ENCODE data around the gene CCDC201. TPM values are rescaled to one million over a fixed set of nuclear protein-coding genes. Genes with fewer than 3 reads are reported as not detected.
"Not testable (repeated sequence)": the region's sequence is repeated elsewhere in the genome, so short reads cannot be mapped to it uniquely, and the experiment has no call there.

Gene CCDC201
- total RNA-seq, 2 experiments from 2014 or later = not detected

DNA sequence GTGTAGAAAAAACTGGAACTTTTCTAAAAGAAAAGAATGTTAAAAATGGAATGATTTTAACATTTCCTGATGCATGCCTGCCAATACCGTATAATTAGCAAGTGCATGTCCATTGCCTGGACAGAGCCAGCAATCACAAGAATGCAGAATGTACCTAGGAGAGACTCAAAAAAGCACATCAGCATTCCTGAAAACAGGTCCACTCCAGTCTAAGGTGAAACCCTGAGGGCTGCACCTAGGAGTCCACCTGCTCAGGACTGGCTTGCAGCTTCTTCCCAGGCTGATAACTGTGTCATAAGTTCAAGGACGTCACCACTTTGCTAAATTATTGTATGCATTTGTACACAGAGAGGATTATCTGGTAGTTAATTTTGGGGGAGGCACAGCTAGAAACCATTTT, 5.4 kb downstream of the CCDC201 start:
- Histone ChIP-seq H3K9me3 (ENCODE audit: control insufficient read depth in 1 of 2, insufficient read depth in 1 of 2, low read length in 2 of 2) (peaks cover 0 to 7% of the 10 kb centered on the region in 2 experiments), H3K36me3 (ENCODE audit: insufficient read depth, low read length) (no peaks in the 10 kb centered on the region), H3K27me3 (ENCODE audit: control insufficient read depth in 1 of 2, insufficient read depth in 2 of 2, low read length in 2 of 2) (peaks cover 5 to 11% of the 10 kb centered on the region in 2 experiments), H3K27ac (ENCODE audit: low read depth in 1 of 2, low read length in 2 of 2) (no peak overlapping the region), H3K4me3 (ENCODE audit: low read length) (no peak overlapping the region), H3K4me1 (ENCODE audit: insufficient read depth, low read length) (no peaks in the 10 kb centered on the region)
- POLR2A ChIA-PET = no interaction called here
- intact Hi-C loops (cut with DNase I, micrococcal nuclease) = no loop called here
- H3K36me3 Mint-ChIP-seq (ENCODE audit: low read depth) = no peaks in the 10 kb centered on the region
- CTCF ChIA-PET = no interaction called here
- no peak overlapping the region for H3K27ac Mint-ChIP-seq
- TF ChIP-seq, protein P1, sequence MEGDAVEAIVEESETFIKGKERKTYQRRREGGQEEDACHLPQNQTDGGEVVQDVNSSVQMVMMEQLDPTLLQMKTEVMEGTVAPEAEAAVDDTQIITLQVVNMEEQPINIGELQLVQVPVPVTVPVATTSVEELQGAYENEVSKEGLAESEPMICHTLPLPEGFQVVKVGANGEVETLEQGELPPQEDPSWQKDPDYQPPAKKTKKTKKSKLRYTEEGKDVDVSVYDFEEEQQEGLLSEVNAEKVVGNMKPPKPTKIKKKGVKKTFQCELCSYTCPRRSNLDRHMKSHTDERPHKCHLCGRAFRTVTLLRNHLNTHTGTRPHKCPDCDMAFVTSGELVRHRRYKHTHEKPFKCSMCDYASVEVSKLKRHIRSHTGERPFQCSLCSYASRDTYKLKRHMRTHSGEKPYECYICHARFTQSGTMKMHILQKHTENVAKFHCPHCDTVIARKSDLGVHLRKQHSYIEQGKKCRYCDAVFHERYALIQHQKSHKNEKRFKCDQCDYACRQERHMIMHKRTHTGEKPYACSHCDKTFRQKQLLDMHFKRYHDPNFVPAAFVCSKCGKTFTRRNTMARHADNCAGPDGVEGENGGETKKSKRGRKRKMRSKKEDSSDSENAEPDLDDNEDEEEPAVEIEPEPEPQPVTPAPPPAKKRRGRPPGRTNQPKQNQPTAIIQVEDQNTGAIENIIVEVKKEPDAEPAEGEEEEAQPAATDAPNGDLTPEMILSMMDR (IDR thresholded peaks at IDR 0.05) = no peak
- H3K9me3 Mint-ChIP-seq = no peaks in the 10 kb centered on the region
- DNase-seq (no peak), ATAC-seq (ENCODE audit: poor library complexity) (no peak)
- peaks cover 20% of the 10 kb centered on the region for H3K27me3 Mint-ChIP-seq
- H3K4me3 Mint-ChIP-seq = no peak overlapping the region
- H3K4me1 Mint-ChIP-seq (ENCODE audit: low read depth) = no peaks in the 10 kb centered on the region

- TF ChIP-seq, protein P1 (IDR thresholded peaks at IDR 0.05) = no peak
- Histone ChIP-seq H3K9me3 (ENCODE audit: control insufficient read depth in 1 of 2, insufficient read depth in 1 of 2, low read length in 2 of 2) (peaks cover 0 to 7% of the 10 kb centered on the region in 2 experiments), H3K27ac (ENCODE audit: low read depth in 1 of 2, low read length in 2 of 2) (no peak overlapping the region), H3K4me1 (ENCODE audit: insufficient read depth, low read length) (no peaks in the 10 kb centered on the region), H3K27me3 (ENCODE audit: control insufficient read depth in 1 of 2, insufficient read depth in 2 of 2, low read length in 2 of 2) (peaks cover 5 to 7% of the 10 kb centered on the region in 2 experiments), H3K4me3 (ENCODE audit: low read length) (no peak overlapping the region), H3K36me3 (ENCODE audit: insufficient read depth, low read length) (no peaks in the 10 kb centered on the region)
- H3K27me3 Mint-ChIP-seq = peaks cover 24% of the 10 kb centered on the region
- DNase-seq (no peak), ATAC-seq (ENCODE audit: poor library complexity) (no peak)
- H3K36me3 Mint-ChIP-seq (ENCODE audit: low read depth) = no peaks in the 10 kb centered on the region
- intact Hi-C loops (cut with DNase I, micrococcal nuclease) = no loop called here
- H3K27ac Mint-ChIP-seq = no peak overlapping the region
- ChIA-PET CTCF (no interaction called here), POLR2A (no interaction called here)
- no peak overlapping the region for H3K4me3 Mint-ChIP-seq
- no peaks in the 10 kb centered on the region for H3K4me1 Mint-ChIP-seq (ENCODE audit: low read depth)
- no peaks in the 10 kb centered on the region for H3K9me3 Mint-ChIP-seq
These were observed 7.1 kb downstream of the CCDC201 start for GRCh38 chr7:45865594-45866410.

DNA sequence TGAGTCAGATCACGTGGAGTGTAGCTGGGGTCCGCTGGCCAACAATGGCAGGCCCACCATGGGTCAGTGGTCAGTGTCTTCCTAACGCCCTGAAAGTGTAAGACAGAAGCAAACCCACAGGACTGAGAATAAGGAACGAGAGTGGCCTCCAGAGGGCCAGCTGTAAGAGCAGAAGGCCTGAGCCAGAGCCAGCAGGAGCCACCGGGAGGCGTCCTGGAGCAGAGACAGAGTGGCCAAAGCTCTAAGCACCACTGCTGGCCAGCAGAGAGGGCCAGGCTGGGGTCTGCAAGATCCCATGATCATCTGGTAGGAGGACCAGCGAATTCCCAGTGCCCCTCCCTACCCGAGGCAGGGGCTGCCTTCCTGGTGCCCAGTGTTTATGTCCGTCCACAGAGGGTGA, 9.2 kb downstream of the CCDC201 start:
- H3K9me3 ChIP-seq (ENCODE audit: control insufficient read depth in 1 of 2, insufficient read depth in 1 of 2, low read length in 2 of 2) = peaks cover 0 to 7% of the 10 kb centered on the region in 2 experiments
- Mint-ChIP-seq H3K36me3 (ENCODE audit: low read depth) (no peaks in the 10 kb centered on the region), H3K27me3 (peaks cover 24% of the 10 kb centered on the region), H3K27ac (no peak overlapping the region), H3K4me3 (no peak overlapping the region), H3K4me1 (ENCODE audit: low read depth) (no peaks in the 10 kb centered on the region), H3K9me3 (no peaks in the 10 kb centered on the region)
- TF ChIP-seq, protein P1 (IDR thresholded peaks at IDR 0.05) = no peak
- H3K27ac ChIP-seq (ENCODE audit: low read depth in 1 of 2, low read length in 2 of 2) = no peak overlapping the region
- ATAC-seq (ENCODE audit: poor library complexity) (no peak), DNase-seq (no peak)
- CTCF ChIA-PET = no interaction called here
- POLR2A ChIA-PET = no interaction called here
- no peaks in the 10 kb centered on the region for H3K36me3 ChIP-seq (ENCODE audit: insufficient read depth, low read length)
- no peaks in the 10 kb centered on the region for H3K4me1 ChIP-seq (ENCODE audit: insufficient read depth, low read length)
- H3K27me3 ChIP-seq (ENCODE audit: control insufficient read depth in 1 of 2, insufficient read depth in 2 of 2, low read length in 2 of 2) = peaks cover 7 to 13% of the 10 kb centered on the region in 2 experiments
- intact Hi-C loops (cut with DNase I, micrococcal nuclease) = no loop called here
- H3K4me3 ChIP-seq (ENCODE audit: low read length) = no peak overlapping the region

GRCh38 chr7:45856888-45857287, 16.0 kb downstream of the CCDC201 start:
- H3K27ac Mint-ChIP-seq; H3K36me3 ChIP-seq (ENCODE audit: insufficient read depth, low read length); H3K4me3 Mint-ChIP-seq; H3K27ac ChIP-seq (ENCODE audit: low read depth in 1 of 2, low read length in 2 of 2); H3K27me3 ChIP-seq (ENCODE audit: control insufficient read depth in 1 of 2, insufficient read depth in 2 of 2, low read length in 2 of 2); ATAC-seq (ENCODE audit: poor library complexity); DNase-seq; H3K9me3 Mint-ChIP-seq; H3K9me3 ChIP-seq (ENCODE audit: control insufficient read depth in 1 of 2, insufficient read depth in 1 of 2, low read length in 2 of 2); POLR2A ChIA-PET; CTCF ChIA-PET; H3K4me1 ChIP-seq (ENCODE audit: insufficient read depth, low read length); H3K4me1 Mint-ChIP-seq (ENCODE audit: low read depth); H3K36me3 Mint-ChIP-seq (ENCODE audit: low read depth); H3K4me3 ChIP-seq (ENCODE audit: low read length); intact Hi-C loops (cut with DNase I, micrococcal nuclease): not testable (repeated sequence)
- H3K27me3 Mint-ChIP-seq = peaks cover 20% of the 10 kb centered on the region

GRCh38 chr7:45855680-45856079, 17.2 kb downstream of the CCDC201 start:
- POLR2A ChIA-PET; H3K4me1 ChIP-seq (ENCODE audit: insufficient read depth, low read length); H3K4me1 Mint-ChIP-seq (ENCODE audit: low read depth); H3K9me3 Mint-ChIP-seq; H3K4me3 Mint-ChIP-seq; H3K27ac ChIP-seq (ENCODE audit: low read depth in 1 of 2, low read length in 2 of 2); H3K27me3 ChIP-seq (ENCODE audit: control insufficient read depth in 1 of 2, insufficient read depth in 2 of 2, low read length in 2 of 2); H3K27ac Mint-ChIP-seq; H3K4me3 ChIP-seq (ENCODE audit: low read length); H3K36me3 Mint-ChIP-seq (ENCODE audit: low read depth); H3K9me3 ChIP-seq (ENCODE audit: control insufficient read depth in 1 of 2, insufficient read depth in 1 of 2, low read length in 2 of 2); ATAC-seq (ENCODE audit: poor library complexity); CTCF ChIA-PET; H3K36me3 ChIP-seq (ENCODE audit: insufficient read depth, low read length); intact Hi-C loops (cut with DNase I, micrococcal nuclease); DNase-seq: not testable (repeated sequence)
- peaks cover 20% of the 10 kb centered on the region for H3K27me3 Mint-ChIP-seq
